GM21423 (cell line): ENCODE data around the gene DMXL2.
"Not testable (repeated sequence)": the region's sequence is repeated elsewhere in the genome, so short reads cannot be mapped to it uniquely, and the experiment has no call there.

ENCODE experiments used
- ATAC-seq: cut with Tn5 transposase; IDR thresholded peaks from one replicate; pipeline ENCODE4 v1.9.1; 2021; ENCODE audit warnings: mild to moderate bottlenecking, moderate library complexity; ENCODE audit not compliant: unreplicated experiment

DMXL2 gene

DNA sequence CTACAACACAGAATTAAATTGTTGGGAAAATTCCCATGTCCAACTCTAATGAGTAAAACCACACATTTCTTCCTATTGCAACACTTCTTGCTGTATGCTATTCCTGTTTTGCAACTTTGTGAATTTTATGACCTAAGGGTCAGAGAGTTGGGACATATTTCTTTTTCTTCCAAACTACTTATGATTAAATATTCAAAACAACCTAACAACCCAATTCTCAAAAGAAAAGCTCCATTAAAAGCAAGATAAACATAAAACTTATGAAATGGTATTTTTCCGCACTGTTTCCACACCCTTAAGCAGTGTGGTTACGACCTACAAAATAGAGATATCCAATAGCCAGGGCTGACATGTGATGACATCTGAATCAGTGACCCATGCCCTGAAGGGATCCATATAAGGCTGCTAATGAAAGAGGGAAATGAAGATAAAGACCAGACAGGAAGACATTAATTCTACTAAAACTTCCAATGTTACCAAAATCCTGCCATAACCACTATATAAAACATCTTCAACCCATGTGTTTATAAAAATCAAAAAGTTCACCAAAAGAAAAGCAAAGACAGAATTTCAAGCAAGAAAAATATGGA is 45.6 kb downstream of the DMXL2 start:
- ATAC-seq, result no peak

DNA sequence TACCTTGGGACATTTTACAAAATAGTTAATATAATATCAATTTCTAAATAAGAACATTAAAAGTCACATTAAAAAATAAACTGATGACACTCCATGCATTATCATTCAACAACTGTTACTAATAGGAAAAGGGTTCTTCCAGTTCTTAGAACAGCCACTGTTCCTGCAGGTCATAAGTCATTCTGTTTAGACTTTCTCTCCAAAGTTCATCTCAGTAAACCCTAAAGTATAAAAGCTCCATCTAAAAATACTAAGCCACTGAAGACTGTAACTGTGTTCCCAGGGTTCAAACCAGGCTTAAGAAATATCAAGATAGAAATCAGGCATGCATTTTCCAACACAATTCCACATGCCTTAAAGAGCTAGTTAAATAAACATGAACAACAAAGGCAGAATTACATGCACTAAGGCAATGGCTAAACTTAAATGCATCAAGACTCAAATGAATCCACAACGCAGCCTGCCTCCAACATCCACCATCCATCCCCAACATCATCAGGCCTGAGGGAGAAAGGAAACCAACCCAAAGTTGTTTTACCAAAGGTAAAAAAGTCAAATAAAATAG is 46.2 kb downstream of the DMXL2 start:
- ATAC-seq, result no peak

DNA sequence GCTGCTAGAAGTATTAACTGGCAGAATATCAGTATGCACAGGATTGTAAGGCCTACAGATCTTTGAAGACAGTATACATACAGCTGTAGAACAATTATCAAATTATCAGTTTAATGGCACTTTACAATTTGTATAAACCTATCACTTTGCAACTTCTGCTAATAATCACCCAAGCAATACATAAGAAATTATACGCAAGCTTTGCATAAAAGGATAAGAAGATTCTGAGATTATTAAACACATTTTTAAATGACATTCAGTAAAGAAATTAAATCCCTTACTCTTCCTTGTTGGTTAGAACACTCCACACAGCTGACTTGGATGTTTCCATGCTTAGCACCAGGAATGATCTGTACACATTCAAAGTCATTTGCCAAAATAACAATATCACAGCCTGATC is 46.8 kb downstream of the DMXL2 start:
- no peak for ATAC-seq

DNA sequence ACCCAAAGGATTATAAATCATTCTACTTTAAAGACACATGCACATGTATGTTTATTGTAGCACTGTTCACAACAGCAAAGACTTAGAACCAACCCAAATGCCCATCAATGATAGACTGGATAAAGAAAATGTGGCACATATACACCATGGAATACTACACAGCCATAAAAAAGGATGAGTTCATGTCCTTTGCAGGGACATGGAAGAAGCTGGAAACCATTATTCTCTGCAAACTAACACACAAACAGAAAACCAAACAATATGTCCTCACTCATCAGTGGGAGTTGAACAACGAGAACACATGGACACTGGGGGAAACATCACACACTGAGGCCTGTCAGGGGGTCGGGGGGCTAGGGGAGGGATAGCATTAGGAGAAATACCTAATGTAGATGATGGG is 49.2 kb downstream of the DMXL2 start:
- ATAC-seq, result not testable (repeated sequence)

DNA sequence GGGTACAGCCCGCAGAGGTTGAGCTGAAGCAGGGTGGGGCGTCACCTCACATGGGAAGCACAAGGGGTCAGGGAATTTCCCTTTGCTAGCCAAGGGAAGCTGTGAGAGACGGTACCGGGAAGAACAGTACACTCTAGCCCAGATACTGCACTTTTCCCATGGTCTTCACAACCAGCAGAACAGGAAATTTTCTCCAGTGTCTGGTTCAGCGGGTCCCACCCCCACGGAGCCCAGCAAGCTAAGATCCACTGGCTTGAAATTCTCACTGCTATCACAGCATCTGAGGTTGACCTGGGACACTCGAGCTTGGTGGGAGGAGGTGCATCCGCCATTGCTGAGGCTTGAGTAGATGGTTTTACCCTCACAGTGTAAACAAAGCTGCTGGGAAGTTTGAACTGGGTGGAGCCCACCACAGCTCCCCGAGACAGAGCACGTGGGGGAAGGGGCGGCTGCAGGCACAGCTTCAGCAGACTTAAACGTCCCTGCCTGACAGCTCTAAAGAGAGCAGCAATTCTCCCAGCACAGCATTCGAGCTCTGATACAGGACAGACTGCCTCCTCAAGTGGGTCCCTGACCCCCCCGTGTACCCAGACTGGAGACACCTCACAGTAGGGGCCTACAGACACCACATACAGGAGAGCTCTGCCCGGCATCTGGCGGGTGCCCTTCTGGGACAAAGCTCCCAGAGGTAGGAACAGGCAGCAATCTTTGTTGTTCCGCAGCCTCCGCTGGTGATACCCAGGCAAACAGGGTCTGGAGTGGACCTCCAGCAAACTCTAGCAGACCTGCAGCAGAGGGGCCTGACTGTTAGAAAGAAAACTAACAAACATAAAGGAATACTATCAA is 53.4 kb downstream of the DMXL2 start:
- not testable (repeated sequence) for ATAC-seq

DNA sequence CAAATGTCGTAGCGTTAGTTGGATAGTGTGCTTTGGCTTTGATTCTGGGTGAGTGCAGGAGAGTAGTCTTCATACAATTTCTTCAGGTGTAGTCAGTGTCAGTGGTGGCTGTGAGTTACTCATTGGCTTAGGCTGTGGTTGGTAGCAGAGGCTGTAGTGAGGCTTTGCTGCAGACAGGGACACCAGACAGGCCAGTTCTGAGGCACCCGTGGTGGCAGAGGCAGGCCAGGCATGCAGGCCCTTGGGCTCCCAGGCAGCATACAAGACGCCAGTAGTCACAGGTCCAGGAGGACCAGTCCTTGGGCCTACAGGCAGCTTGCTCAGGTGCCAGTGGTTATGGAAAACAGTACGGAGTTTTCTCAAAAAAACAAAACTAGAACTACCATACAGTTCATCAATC is 61.3 kb downstream of the DMXL2 start:
- ATAC-seq, result no peak

DNA sequence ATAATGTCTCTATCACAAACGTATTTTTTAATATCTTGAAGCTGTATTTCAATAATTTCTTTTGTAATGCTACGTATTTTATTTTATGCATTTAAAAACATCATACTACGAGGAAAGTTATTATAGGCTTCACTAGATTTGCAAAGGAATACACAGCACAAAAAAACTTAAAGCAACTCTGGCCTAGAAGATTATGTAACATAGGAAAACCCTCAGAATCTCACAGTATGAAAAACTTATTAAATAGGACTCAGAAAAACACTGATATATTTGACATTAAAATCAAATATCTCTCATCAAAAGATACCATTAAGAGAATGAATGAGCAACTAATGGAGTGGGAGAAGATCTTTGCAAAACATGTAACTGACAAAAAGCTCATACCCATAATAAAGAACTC is 63.7 kb downstream of the DMXL2 start:
- no peak for ATAC-seq

DNA sequence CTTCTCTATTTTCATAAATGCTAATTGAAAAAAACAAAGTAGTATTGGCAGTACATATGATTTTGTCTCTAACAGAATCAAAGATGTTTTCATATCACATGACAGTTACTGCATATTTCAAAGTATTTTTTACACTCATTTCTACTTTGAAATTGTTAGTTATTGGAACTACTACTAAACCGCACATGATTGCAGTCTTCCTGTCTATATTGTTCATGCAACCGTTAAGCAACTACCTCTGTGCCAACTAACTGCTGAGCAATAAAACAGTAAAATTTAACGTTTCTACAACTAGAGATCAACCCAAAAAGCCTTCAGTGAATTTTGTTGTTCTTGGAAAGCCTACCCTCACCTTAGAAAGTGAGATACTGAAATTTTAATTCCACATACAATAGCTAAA is 64.2 kb downstream of the DMXL2 start:
- no peak for ATAC-seq

DNA sequence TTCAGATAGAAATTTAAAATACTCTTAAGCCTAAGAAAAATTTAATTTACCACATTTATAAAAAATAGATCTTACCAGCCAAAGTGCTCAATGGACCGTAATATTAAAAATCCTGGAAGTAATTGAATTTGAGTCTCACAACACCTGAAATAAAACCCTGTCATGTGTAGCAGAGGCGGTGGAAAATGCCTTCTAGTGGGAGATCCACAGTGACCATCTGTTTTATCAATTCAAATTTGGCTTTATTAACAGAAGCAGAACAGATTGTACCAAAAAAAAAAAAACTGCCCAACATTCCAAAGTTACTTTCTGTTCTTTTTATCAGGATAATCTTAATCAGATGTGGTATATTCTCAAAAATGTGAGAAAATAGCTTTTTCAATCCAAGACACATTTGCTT is 71.7 kb downstream of the DMXL2 start:
- no peak for ATAC-seq

DNA sequence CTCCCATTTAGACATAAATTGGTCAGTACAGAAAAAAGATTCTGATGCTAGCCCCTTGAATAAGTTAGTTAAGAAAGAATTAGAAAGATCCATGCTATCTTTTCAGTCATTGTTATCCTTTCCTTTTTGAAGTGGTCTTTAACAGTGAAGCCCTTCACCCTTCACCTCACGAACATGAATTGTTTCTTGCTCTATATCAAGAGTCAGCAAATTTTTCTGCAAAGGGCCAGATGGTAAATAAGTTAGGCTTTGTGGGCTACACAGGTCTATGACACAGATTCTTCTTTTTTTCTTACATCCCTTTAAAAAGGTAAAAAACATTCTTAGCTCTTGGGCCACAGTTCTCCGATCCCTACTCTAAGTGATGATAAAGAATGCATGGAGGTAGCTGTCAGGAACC is 74.9 kb downstream of the DMXL2 start:
- ATAC-seq, result no peak

DNA sequence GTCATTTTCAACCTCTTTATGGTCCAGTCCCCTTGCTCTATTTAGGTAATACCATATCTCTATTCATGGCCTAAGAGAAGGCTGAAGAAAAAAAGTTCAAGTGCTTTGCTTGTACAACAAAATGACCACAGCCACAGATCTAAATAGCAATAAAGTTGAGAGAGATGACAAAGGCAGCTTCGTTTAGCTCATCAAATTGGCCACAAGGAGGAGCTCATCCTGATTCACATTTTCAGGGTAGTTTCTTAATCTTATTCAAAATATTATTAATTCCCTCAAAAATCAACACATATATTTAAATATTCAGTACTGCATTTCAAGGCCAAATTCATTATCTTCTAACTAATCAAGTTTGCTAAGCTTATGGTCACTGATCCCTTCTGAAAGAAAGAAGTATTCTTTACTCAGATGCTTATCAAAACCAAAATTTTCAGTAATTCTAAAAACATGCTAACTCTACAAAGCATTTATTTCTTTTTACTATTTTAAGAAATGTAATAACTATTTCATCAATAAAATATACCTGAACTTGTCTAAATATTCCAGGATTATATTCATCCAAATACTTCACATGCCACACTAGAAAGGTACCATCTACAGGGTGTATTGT is 85.5 kb downstream of the DMXL2 start:
- no peak for ATAC-seq

DNA sequence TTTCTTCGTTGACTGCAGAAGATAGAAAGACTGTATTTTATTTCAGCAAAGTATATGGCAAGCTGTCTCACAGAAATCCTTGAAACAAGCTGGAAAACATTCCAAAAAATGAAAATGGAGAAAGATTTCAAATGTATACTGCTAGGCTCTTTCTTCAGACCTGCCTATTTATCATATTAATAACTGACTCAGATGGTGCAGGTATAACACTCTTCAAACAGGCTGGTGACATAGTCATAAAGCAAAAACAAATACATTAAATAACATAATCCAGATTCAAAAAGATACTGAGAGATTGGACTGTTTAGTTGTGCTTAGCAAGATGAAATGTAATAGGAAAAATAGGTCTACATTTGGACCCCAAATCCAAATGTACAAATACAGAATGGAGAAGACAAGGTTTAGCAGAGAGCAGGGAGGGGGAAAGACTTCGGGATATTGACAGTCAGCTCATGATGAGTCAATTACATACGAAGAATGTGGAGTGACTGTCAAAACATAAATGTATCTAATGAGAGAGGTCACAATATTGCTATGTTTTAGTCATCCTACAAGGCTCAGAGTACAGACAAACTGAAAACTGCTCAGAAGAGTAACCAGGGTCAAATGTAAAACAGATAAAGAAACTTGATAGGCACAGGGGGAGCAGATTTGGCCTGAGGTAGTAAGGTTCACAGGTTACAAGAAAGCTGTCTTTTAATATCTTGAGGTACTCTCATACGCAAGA is 88.7 kb downstream of the DMXL2 start:
- ATAC-seq, result no peak

DNA sequence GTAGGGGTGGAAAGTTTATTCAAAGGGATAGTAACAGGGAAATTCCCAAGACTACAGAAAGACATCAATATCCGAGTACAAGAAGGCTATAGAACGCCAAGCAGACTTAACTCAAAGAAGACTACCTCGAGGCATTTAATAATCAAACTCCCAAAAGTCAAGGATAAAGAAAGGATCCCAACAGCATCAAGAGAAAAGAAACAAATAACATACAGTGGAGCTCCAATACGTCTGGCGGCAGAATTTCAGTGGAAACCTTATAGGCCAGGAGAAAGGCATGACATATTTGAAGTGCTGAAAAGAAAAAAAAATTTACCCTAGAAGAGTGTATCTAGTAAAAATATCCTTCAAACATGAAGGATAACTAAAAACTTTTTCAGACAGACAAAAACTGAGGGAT is 95.6 kb downstream of the DMXL2 start:
- no peak for ATAC-seq

DNA sequence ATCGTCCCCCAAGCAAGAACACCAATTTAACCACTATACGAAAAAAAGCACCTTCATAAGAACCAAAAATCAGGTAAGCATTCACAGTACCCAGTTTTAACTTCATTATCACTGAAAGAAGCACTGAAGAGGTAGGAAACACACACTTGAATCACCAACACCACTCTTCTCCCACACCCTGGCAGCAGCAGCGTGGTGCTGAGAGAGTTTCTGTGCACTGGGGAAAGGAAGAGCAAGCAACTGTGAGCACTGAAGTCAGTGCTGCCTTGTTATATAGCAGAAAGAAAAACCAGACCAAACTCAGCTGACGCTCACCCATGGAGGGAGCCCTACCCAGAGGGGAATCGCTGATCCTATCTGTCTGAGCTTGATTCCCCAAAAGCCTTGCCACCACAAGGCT is 98.2 kb downstream of the DMXL2 start:
- ATAC-seq, result no peak

DNA sequence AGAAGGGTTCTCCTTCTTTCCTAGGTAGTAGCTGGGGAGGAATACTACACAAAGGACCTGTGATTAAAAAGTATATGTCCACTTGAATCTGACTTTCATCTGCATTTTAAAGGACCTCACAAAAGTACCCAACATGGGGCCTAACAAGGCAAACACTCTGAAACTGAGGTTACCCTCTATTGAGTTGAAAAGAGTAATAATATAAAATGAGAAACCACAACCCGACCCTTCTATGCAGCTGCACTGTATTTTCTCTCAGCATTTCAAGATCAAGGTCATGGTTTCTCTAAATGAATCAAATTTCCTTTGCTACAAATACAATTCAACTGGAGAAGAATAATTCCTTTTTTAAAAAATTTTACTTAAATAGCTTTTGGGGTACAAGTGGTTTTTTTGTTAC is 106.3 kb downstream of the DMXL2 start:
- no peak for ATAC-seq

DNA sequence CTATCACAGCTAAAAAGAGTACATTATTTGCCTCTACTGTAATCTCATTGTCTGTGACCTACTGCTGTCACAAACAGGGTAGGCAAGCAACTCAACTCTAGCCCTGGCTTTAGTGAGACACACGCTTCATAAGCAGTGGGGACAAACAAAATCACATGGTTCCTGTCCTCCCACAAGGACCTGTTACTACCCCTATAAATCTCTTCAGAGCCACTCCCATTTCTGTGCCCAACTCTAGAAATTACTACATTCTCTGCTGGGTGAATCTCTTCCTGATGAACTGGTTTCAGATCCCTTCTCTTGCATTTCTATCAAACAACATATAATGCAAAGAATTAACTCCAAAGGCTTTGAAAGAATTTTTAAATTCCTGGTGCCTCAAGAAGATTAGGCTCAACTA is 117.3 kb downstream of the DMXL2 start:
- ATAC-seq, result no peak

DNA sequence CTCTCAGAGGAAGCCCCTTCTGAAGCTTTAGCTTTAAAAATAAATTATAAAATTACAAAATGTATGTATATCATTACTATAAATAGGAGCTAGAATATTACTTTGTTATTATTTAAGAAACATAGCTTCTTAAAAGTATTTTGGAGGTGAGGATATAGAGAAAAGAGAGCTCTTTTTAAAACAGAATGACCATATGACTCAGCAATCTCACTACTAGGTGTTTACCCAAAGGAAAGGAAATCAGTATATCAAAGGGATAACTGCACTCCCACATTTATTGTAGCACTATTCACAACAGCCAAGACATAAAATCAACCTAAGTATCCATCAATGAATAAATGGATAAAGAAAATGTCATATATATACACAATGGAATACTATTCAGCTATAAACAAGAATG is 119.6 kb downstream of the DMXL2 start:
- no peak for ATAC-seq

DNA sequence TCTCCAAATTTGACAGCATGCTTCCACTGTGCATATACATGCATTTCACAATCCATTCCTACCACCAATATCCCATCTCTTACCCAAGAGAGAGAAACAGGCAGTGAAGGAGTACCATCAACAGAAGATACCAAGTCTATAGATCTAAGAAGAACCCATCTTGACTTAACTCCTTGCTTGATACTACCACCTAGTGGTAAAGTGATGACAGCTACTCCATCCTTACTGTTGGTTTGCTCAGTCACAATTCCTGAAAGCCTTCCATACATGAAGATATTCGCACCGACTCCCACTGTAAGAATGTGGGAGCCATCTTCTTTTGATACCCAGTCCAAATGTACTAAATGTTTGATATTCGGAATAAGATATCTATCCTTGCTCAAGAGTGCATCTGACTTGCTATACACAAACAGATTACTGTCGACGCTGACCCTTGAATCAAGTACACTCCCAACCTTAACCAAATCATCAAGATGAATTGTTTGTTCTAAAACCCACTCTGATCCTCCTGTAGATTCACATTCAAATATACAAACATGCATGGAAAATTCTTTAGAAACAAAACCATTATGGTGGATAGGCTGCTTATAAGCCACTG is 123.1 kb downstream of the DMXL2 start:
- ATAC-seq, result no peak

DNA sequence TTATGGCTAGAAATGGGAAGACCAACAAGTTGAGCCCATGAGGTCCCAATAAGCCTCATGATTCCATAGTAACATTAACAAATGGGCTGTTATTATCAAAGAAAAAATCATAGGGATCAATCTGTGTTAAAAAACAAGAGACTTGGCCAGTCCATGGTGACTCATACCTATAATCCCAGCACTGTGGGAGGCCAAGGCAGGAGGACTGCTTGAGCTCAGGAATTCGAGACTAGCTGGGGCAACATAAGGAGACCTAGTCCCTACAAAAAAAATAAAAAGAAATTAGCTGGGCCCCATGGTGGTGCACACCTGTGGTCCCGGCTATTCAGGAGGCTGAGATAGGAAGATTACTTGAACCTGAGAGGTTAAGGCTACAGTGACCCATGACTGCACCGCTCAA is 124.8 kb downstream of the DMXL2 start:
- no peak for ATAC-seq

DNA sequence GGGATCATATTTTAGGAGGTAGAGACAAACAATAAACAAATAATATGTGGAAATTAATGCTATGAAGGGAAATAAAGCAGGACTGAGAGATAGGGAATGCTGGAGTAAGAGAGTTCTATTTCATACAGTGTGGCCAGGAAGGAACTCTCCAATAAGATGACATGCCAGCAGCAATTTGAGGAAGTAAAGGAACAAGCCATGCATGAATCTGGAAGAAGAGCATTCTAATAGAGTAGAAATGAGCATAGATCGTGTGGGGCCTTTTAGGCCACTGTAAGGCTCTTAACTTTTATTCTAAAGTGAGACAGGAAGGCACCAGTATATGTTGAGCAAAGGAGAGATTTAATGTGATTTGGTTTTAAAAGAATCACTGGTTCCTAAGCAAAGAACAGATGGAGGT is 126.3 kb downstream of the DMXL2 start:
- no peak for ATAC-seq
